ENCODE data around the gene SNAI3. TPM values are rescaled to one million over a fixed set of nuclear protein-coding genes. Genes with fewer than 3 reads are reported as not detected.

SNAI3 gene
- total RNA-seq, 3 donors from 2014 or later = 0.28 to 0.82 (median 0.55) TPM

- Histone ChIP-seq H3K36me3 (ENCODE audit: low read depth) (no peaks in the 10 kb centered on the region), H3K4me1 (ENCODE audit: low read depth) (peaks cover 23% of the 10 kb centered on the region), H3K4me3 (no peak overlapping the region), H3K9me3 (no peaks in the 10 kb centered on the region)
- DNase-seq (peak in 1 of 3 donors; percentile 37), ATAC-seq (no peak)
- intact Hi-C loops (cut with DNase I, micrococcal nuclease) = no loop called here
- TF ChIP-seq, protein P1, sequence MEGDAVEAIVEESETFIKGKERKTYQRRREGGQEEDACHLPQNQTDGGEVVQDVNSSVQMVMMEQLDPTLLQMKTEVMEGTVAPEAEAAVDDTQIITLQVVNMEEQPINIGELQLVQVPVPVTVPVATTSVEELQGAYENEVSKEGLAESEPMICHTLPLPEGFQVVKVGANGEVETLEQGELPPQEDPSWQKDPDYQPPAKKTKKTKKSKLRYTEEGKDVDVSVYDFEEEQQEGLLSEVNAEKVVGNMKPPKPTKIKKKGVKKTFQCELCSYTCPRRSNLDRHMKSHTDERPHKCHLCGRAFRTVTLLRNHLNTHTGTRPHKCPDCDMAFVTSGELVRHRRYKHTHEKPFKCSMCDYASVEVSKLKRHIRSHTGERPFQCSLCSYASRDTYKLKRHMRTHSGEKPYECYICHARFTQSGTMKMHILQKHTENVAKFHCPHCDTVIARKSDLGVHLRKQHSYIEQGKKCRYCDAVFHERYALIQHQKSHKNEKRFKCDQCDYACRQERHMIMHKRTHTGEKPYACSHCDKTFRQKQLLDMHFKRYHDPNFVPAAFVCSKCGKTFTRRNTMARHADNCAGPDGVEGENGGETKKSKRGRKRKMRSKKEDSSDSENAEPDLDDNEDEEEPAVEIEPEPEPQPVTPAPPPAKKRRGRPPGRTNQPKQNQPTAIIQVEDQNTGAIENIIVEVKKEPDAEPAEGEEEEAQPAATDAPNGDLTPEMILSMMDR (IDR thresholded peaks at IDR 0.05) = no peak
Observed at GRCh38 chr16:88634994-88635670, 51.2 kb downstream of the SNAI3 start.

GRCh38 chr16:88634141-88634993 lies 51.9 kb downstream of the SNAI3 start:
- no peak overlapping the region for H3K4me3 ChIP-seq
- intact Hi-C loops (cut with DNase I, micrococcal nuclease) = no loop called here
- DNase-seq (peak; percentile 54 to 88 (median 75)), ATAC-seq (peak; percentile 55)
- H3K9me3 ChIP-seq = no peaks in the 10 kb centered on the region
- H3K36me3 ChIP-seq (ENCODE audit: low read depth) = no peaks in the 10 kb centered on the region
- peaks cover 23% of the 10 kb centered on the region for H3K4me1 ChIP-seq (ENCODE audit: low read depth)
- TF ChIP-seq, protein P1 (IDR thresholded peaks at IDR 0.05) = no peak

DNA sequence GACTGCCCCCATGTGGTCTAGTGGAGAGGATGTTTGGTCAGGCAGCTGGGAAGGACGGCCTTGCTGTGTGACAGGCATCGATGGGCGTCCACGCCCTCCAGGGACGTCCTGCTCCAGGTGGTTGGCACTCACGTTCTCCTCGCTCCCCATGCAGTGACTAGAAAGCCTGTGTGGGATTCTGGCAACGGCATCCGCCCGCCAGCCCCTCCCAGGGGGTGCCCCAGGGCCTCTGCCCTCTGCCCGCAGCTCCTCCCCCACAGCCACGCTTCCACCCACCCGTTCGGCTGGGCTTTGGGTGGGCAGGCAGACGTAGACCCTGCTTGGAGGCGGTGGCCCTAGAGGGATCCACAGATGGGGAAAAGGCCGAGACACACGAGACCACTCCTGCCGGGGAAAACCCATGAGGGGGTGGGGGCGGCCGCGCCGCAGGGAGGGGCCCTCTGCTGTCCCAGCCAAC lies 52.6 kb downstream of the SNAI3 start:
- ATAC-seq (peak; percentile 69), DNase-seq (peak; percentile 64 to 83 (median 65))
- no peaks in the 10 kb centered on the region for H3K36me3 ChIP-seq (ENCODE audit: low read depth)
- intact Hi-C loops (cut with DNase I, micrococcal nuclease) = no loop called here
- no peak overlapping the region for H3K4me3 ChIP-seq
- H3K4me1 ChIP-seq (ENCODE audit: low read depth) = peaks cover 18% of the 10 kb centered on the region
- H3K9me3 ChIP-seq = no peaks in the 10 kb centered on the region
- TF ChIP-seq, protein P1 (IDR thresholded peaks at IDR 0.05) = peak; percentile 21

DNA sequence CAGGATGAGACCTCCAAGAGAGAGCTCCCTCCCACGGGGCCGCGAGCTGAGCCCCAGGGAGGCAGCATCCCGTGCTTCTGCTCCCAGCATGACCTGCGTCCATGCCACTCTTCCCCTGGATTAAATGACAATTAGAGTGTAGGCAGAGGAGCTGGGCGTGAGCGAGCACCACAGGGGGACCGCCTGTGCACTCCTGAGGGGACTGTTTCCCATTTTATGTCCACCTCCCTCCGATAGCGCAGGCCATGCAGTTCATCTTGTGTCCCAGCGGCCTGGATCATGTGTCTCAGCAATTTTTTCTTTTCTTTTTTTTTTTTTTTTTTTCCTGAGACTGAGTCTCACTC lies 53.7 kb downstream of the SNAI3 start:
- no peaks in the 10 kb centered on the region for H3K9me3 ChIP-seq
- no peak for DNase-seq
- peaks cover 10% of the 10 kb centered on the region for H3K4me1 ChIP-seq (ENCODE audit: low read depth)
- TF ChIP-seq, protein P1 (IDR thresholded peaks at IDR 0.05) = no peak
- no peak overlapping the region for H3K4me3 ChIP-seq
- no peaks in the 10 kb centered on the region for H3K36me3 ChIP-seq (ENCODE audit: low read depth)
- intact Hi-C loops (cut with DNase I, micrococcal nuclease) = no loop called here
- no peak for ATAC-seq

DNA sequence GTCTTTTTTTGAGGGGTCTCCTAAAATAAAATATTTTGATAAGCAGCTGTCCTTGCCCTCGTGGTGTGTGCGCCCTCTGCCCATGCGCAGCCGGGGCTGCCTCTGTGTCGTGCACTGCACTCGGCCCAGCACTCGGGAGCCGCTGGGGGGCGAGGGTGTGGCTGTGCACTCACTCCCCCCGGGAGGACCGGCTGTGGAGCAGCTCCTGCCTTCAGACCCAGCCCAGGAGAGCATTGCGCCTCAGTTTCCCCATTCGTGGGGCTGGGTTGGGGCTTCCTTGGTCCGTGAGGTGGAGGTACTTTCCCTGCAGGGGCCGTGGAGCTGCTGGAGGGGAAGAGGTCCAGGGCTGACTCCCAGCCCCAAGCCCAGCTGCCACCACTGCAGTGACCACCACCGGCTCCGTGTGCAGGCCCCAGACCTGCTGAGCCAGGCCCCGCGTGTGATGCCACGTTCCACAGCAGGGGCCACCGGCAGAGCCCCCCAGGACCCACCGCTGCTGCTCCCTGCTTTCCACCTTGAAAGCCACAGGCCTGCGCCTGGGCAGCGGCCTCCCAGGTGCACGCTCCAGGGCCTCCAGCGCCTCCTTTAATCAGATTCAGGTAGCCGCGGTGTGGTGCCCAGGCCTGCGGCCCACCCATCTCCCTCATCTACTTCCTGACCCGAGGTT lies 54.3 kb downstream of the SNAI3 start:
- TF ChIP-seq, protein P1 (IDR thresholded peaks at IDR 0.05) = no peak
- Histone ChIP-seq H3K4me1 (ENCODE audit: low read depth) (peaks cover 10% of the 10 kb centered on the region), H3K36me3 (ENCODE audit: low read depth) (no peaks in the 10 kb centered on the region), H3K4me3 (no peak overlapping the region), H3K9me3 (no peaks in the 10 kb centered on the region)
- ATAC-seq = no peak
- intact Hi-C loops (cut with DNase I, micrococcal nuclease) = no loop called here
- peak in 1 of 3 donors; percentile 48 for DNase-seq

All from mucosa of descending colon (tissue), 3 donors.